Glutamatergic neuron (in vitro differentiated cells): Measurements from ENCODE around the gene TMEM184A. TPM values are rescaled to one million over a fixed set of nuclear protein-coding genes. Genes with fewer than 3 reads are reported as not detected.

ENCODE experiments used
- DNase-seq: peaks from one replicate; pipeline ENCODE4 v3.0.0; 2022
- H3K27ac Mint-ChIP-seq: one replicate; pipeline ENCODE4 v1.8.0; 2020; ENCODE audit warnings: mild to moderate bottlenecking, mixed read lengths, inconsistent platforms; ENCODE audit not compliant: unreplicated experiment
- H3K27me3 Mint-ChIP-seq: one replicate; pipeline ENCODE4 v1.8.0; 2020; ENCODE audit warnings: mild to moderate bottlenecking, moderate library complexity, mixed read lengths, inconsistent platforms; ENCODE audit not compliant: unreplicated experiment
- H3K36me3 Mint-ChIP-seq: one replicate; pipeline ENCODE4 v1.8.0; 2020; ENCODE audit warnings: mild to moderate bottlenecking, mixed read lengths, inconsistent platforms; ENCODE audit not compliant: unreplicated experiment
- H3K4me1 Mint-ChIP-seq: one replicate; pipeline ENCODE4 v1.8.0; 2020; ENCODE audit warnings: mild to moderate bottlenecking, low read depth, mixed read lengths, inconsistent platforms; ENCODE audit not compliant: unreplicated experiment
- H3K4me3 Mint-ChIP-seq: one replicate; pipeline ENCODE4 v1.8.0; 2020; ENCODE audit warnings: mild to moderate bottlenecking, mixed read lengths, inconsistent platforms; ENCODE audit not compliant: unreplicated experiment
- H3K9me3 Mint-ChIP-seq: one replicate; pipeline ENCODE4 v1.8.0; 2020; ENCODE audit warnings: mild to moderate bottlenecking, moderate library complexity, mixed read lengths, inconsistent platforms; ENCODE audit not compliant: unreplicated experiment
- CTCF ChIP-seq: fragments of 200-600 bp; sonication (generic); IDR thresholded peaks from one replicate; pipeline ENCODE4 v1.5.0; 2021; ENCODE audit not compliant: partially characterized antibody, unreplicated experiment
- total RNA-seq: library from RNA; stranded (reverse); fragmentation: NEBNext Ultra II Directional; extraction: Animal tissue kit (Norgen Biotek cat#: 25700); gene quantifications from one replicate; pipeline ENCODE4 v1.2.1, GENCODE V29; 2021; ENCODE audit not compliant: unreplicated experiment

TMEM184A gene
- total RNA-seq, 1 donor from 2014 or later = 20.7 TPM

- no peak for TF ChIP-seq CTCF
- Mint-ChIP-seq H3K27me3 (peaks cover 14% of the 10 kb centered on the region), H3K27ac (no peak overlapping the region), H3K36me3 (no peaks in the 10 kb centered on the region), H3K4me1 (peaks cover 4% of the 10 kb centered on the region), H3K9me3 (peaks cover 9% of the 10 kb centered on the region), H3K4me3 (no peak overlapping the region)
- DNase-seq = no peak
Observed at GRCh38 chr7:1552200-1552599, 3.8 kb downstream of the TMEM184A start.

GRCh38 chr7:1550846-1551155 lies 5.2 kb downstream of the TMEM184A start:
- Mint-ChIP-seq H3K36me3 (no peaks in the 10 kb centered on the region), H3K9me3 (peaks cover 2% of the 10 kb centered on the region), H3K27ac (no peak overlapping the region), H3K4me3 (no peak overlapping the region), H3K27me3 (peaks cover 10% of the 10 kb centered on the region), H3K4me1 (no peaks in the 10 kb centered on the region)
- no peak for TF ChIP-seq CTCF
- DNase-seq = no peak

- Mint-ChIP-seq H3K27ac (no peak overlapping the region), H3K9me3 (peaks cover 2% of the 10 kb centered on the region), H3K4me3 (no peak overlapping the region), H3K4me1 (no peaks in the 10 kb centered on the region), H3K36me3 (no peaks in the 10 kb centered on the region), H3K27me3 (peaks cover 6% of the 10 kb centered on the region)
- DNase-seq = no peak
- TF ChIP-seq CTCF = no peak
Observed at GRCh38 chr7:1550005-1550845, 5.8 kb downstream of the TMEM184A start.

GRCh38 chr7:1549357-1550004 lies 6.5 kb downstream of the TMEM184A start:
- Mint-ChIP-seq H3K4me1 (no peaks in the 10 kb centered on the region), H3K27ac (no peak overlapping the region), H3K27me3 (no peaks in the 10 kb centered on the region), H3K9me3 (peaks cover 2% of the 10 kb centered on the region), H3K4me3 (no peak overlapping the region), H3K36me3 (no peaks in the 10 kb centered on the region)
- no peak for DNase-seq
- no peak for TF ChIP-seq CTCF

- Mint-ChIP-seq H3K27me3 (no peaks in the 10 kb centered on the region), H3K36me3 (no peaks in the 10 kb centered on the region), H3K4me3 (no peak overlapping the region), H3K27ac (no peak overlapping the region), H3K9me3 (peaks cover 2% of the 10 kb centered on the region), H3K4me1 (no peaks in the 10 kb centered on the region)
- no peak for TF ChIP-seq CTCF
- DNase-seq = no peak
Observed at GRCh38 chr7:1548944-1549343, 7.1 kb downstream of the TMEM184A start.
